SK-N-MC (cell line): ENCODE measurements around the gene PLEKHA3.

ENCODE experiments used
- EZH2 ChIP-seq: fragments of 200-600 bp; sonication (generic); IDR thresholded peaks from one replicate; pipeline ENCODE4 v1.6.1; 2017; ENCODE audit warnings: antibody characterized with exemption
- FOXP2 ChIP-seq: optimal IDR thresholded peaks from 2 replicates; pipeline ENCODE3; 2011; ENCODE audit warnings: mild to moderate bottlenecking, moderate library complexity; ENCODE audit not compliant: insufficient read depth; ENCODE audit errors: extremely low read length, control extremely low read depth
- POLR2AphosphoS5 ChIP-seq: IDR thresholded peaks from 2 replicates; pipeline ENCODE4 v1.6.1; 2012; ENCODE audit warnings: mild to moderate bottlenecking, low read depth, low read length, borderline replicate concordance

GRCh38 chr2:178517496-178517895, 37.2 kb downstream of the PLEKHA3 start:
- TF ChIP-seq POLR2AphosphoS5 (no peak), EZH2 (no peak), FOXP2 (no peak)
